Stimulated activated CD4-positive, alpha-beta T cell treated with anti-CD3 and anti-CD28 coated beads, Interleukin-1b, Interleukin-23, amount 100 ng/mL, for 4 hours (primary cell): ENCODE results near the gene GCLM.
"Not testable (repeated sequence)": the region's sequence is repeated elsewhere in the genome, so short reads cannot be mapped to it uniquely, and the experiment has no call there.

Source experiments
- DNase-seq, 2 donors: peaks; one replicate each; pipeline ENCODE4 v3.0.0-alpha.2; 2020; ENCODE audit warnings: low read depth in 2 of 2

The GCLM gene

GRCh38 chr1:93888900-93889299, 20.3 kb downstream of the GCLM start:
- no peak for DNase-seq

DNA sequence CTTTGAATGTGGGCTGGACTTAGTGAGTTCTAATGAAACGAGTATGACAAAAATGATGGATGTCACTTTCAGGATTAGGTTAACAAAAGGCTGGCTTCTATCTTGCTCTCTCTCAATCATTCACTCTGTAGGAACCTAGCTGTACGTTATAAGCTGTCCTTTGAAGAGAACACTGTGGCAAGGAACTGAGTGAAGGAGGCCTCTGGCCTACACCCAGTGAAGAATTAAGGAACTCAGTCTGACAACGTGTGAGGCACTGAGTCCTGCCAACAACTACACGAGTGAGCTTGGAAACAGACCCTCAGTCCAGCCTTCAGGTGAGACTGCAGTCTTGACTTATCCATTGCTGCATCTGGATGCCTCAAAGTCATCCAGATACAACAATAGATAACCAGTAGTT, 27.0 kb downstream of the GCLM start:
- DNase-seq = no peak

DNA sequence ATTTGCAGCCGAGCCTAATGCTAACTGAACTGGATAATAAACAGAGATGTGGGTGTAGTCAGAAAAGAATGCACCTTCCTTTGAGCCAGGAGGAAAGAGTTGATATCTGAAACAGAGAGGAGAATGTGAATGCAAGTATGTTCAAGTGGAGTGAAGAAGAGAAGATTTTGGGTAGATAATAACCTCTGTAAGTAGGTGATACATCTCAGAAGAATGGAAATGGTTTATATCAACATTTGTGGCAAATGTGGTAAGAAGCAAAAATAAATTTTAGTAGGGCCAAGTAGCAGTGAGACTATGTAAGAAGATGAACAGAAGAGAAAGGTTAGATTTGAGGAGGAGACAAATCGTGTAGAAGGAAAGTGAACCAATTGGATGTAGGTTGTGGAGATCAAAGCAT, 28.5 kb downstream of the GCLM start:
- no peak for DNase-seq

DNA sequence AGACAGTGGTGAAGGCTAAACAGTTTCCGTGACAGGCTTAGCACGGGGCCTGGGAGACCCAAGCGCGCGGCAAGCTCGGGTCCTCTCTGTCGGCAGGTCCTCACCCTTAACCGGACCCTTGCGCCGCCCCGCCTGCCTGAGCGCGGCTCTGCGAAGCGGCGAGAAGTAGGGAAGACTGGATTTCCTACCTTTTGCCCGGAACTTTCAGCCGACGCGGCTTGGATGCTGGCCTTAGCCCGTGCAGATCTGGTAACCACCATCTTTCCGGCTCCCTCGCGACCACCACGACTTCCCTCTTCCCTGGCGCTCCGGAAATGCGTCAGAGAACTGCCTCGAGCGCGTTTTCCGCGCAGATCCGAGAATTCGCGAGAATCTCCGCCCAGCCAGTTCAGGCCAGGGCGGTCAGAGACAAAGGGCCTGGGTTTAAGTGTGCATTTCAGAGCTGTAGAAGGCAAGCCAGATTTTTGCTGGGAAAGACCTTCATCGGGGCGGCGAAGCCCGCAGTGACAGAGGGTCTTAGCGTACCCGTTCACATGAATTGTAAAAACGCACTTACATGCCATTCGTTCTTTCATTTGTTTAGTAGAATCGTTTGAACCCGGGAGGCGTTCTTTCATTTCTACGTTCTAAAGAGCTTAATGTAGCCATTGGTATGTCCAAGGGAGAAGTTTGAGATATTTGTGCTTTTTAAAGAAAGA, 30.2 kb downstream of the GCLM start, which contains the start of gene DNTTIP2:
DNTTIP2 (minus strand) TSS at position 318 of the 698 bp plus-strand sequence; CDS start at position 260, 58 bp downstream.
- peak; percentile 81 for DNase-seq

DNA sequence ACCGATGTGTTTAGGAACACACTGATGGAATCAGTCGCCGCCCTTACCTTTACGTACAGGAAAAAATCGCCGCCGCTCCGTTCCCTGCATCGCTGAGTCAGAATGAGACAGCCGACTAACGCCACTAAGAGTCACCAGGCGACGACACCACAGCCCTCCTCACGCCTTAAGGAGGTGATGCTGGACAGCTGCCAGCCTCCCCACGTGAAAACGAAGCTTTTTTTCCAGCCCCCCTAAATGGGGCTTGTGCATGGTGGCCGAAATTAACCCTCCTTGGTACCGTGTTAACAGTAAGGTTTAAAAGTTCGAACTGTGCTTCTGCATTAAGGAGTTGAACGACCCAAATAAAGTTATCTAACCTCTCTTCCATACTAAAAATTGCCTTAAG, 30.7 kb downstream of the GCLM start:
- DNase-seq = peak; percentile 38 to 39

DNA sequence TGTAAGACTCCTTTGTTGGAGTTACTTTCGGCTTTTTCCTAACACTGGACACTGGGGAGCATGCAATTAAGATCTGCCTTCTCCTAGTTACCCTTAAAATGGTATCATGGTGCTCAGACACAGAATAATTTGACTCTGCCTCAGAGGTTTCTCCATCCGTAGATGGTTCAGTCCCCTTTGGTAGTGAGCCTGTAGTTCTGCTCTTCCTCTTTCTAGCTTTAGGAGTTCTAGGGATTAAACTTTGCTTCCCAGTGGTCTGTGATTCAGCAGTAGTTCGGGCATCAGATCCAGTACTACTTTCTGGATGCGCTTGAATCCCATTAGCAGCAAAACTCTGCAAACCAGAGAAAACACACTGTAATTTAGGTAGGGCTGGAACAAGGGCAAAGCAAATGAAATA, 31.7 kb downstream of the GCLM start:
- no peak for DNase-seq

GRCh38 chr1:93876244-93876643, 33.0 kb downstream of the GCLM start:
- DNase-seq = no peak

DNA sequence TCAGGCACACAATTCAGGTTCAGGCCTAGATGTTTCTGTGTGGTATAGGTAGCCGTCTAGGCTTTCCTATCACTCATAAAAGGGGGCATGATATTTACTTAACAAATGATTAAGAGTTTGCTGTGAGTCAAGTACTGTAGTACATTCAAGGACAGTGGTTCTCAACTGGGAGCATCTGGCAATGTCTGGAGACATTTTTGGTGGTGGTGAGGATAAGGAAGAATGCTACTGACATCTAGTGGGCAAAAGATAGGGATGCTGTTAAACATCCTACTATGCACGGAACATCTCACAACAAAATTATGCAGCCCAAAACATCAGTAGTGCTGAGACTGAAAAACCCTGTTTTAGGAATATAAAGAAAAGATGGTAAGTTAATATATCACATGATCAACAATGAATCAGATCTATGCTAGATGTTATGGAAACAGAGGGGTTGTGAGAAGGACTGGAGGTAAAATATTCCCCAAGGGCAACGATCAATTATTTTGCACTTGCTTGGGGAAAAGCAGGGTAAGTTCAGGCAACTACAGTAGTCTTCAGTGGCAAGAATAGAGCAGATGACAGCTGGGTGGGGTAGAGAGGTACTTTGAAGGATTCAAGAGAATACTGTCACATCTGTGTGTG, 35.1 kb downstream of the GCLM start:
- DNase-seq = no peak

DNA sequence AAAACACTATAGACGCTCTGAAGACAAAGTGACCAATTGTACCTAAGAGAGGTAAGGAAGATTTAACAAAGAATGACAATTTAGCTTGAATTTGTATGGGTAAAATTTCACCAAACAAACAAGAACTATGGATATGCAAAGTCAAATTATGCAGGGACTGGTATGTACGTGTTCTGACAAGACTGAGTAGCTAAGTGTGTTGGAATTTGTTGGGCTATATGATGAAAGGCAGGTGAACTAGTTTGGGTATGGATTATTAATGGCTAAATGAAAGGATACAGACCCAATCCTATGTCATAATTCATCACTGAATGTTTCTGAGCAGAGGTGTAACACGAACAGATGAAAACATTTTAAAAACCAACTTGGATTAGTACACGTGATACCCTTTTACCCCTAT, 37.9 kb downstream of the GCLM start:
- DNase-seq = no peak

DNA sequence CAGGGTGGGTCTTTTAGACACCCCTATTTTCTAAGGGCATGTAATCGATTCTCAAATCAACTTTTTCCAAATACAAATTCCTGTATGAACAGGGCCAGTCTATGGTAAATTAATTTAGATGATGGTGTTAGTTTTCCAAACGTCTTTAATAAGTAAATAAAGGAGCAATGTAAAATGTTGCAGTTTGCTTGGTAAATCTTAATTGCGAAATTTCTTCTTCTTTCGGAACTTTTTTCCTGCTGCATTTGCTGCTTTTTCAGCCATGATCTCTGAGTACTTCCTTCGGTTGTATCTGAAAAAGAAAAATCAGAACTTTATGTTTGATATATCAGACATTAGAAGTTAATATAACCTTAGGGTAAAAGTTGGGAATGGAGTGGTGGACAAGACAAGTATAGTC, 39.6 kb downstream of the GCLM start:
- no peak for DNase-seq

DNA sequence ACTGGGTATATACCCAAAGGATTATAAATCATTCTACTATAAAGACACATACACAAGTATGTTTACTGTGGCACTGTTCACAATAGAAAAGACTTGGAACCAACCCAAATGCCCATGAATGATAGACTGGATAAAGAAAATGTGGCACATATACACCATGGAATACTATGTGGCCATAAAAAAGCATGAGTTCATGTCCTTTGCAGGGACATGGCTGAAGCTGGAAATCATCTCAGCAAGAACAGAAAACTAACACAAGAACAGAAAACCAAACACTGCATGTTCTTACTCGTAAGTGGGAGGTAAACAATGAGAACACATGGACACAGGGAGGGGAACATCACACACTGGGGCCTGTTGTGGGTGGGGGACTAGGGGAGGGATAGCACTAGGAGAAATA, 40.7 kb downstream of the GCLM start:
- DNase-seq = not testable (repeated sequence)

GRCh38 chr1:93865253-93865652, 44.0 kb downstream of the GCLM start:
- no peak for DNase-seq

- DNase-seq = no peak
These were observed 45.1 kb downstream of the GCLM start for GRCh38 chr1:93864175-93864574.

DNA sequence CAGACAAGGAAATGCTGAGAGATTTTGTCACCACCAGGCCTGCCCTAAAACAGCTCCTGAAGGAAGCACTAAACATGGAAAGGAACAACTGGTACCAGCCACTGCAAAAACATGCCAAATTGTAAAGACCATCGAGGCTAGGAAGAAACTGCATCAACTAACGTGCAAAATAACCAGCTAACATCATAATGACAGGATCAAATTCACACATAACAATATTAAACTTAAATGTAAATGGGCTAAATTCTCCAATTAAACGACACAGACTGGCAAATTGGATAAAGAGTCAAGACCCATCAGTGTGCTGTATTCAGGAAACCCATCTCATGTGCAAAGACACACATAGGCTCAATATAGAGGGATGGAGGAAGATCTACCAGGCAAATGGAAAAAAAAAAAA, 51.6 kb downstream of the GCLM start:
- not testable (repeated sequence) for DNase-seq

GRCh38 chr1:93855983-93856382, 53.2 kb downstream of the GCLM start:
- not testable (repeated sequence) for DNase-seq

DNA sequence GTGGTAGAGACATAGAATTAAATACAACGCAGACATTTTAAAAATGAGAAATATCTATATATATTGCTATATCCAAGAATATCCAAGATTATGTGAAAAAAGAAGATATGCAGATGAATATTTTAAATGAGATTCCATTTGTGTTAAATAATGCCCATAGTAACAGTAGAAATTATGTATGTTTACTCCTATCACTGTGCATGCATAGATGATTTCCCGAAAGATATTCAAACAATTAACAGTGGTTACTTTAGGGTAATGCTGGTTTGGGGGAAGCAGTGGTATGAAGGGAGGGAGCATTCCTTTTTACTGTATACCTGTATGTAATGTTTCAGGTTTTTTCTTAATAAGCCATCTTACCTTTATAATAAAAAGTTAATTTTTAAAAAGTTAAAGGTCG, 55.3 kb downstream of the GCLM start:
- DNase-seq = no peak

DNA sequence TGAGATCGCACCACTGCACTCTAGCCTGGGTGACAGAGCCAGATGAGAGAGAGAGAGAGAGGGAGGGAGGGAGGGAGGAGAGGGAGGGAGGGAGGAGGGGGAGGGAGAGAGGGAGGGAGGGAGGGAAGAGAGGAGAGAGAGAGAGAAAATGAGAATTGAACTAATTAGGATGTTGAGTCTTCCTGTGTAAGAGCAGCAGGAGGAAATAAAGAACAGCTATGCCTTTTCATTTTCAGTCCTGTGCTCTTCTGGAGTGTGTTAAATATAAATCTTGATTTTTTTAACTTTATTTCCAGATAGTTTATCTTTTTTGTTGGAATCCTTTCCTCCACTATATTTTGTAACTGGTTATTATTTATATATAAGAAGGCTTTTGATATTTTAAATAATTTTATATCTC, 57.4 kb downstream of the GCLM start:
- no peak for DNase-seq

- DNase-seq = no peak
These were observed 57.9 kb downstream of the GCLM start for GRCh38 chr1:93851327-93851712.

DNA sequence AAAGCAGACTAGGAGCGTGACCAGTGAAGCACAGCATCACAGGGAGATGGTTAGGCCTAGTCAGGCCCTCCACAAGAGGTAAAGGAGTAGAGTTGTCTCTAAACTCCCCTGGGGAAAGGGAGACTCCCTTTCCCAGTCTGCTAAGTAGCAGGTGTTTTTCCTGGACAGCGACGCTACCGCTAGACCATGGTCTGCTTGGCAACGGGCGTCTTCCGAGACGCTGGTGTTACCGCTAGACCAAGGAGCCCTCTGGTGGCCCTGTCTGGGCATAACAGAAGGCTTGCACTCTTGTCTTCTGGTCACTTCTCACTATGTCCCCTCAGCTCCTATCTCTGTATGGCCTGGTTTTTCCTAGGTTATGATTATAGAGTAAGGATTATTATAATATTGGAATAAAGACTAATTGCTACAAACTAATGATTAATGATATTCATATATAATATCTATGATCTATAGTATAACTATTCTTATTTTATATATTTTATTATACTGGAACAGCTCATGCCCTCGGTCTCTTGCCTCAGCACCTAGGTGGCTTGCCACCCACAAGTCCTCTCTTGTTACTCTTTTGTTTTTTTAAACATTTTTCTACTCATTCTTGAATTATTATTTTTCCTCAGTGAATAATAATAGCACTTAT, 58.4 kb downstream of the GCLM start:
- peak; percentile 24 to 37 for DNase-seq

DNA sequence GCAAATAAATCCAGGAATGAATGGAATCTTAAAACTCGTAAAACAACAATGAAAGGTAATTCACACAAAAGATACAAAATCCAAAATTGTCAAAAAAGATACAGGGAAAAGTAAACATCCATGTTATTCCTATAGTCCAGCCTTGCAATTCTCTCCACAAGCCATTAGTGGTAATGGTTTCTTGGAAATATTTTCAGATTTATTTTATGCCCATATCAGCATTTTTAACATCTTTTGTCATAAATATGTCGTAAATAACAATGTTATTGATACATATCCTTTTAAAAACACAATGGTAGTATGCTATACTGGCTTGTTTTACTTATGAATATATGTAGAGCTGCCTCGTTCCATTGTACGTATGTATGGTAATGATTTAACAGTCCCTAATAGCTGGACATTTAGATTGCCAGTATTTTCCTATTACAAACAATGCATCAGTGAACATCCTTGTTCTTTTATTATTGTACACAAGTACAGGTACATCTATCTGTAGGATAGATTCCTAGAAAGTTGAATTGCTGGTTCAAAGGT, 60.8 kb downstream of the GCLM start:
- no peak for DNase-seq

GRCh38 chr1:93847811-93848288, 61.4 kb downstream of the GCLM start:
- DNase-seq = peak; percentile 58 to 62

GRCh38 chr1:93846992-93847810, 62.0 kb downstream of the GCLM start:
- peak; percentile 82 to 89 for DNase-seq
